Choroid plexus epithelial cell (primary cell): ENCODE measurements around the gene PGBD5.
"Not testable (repeated sequence)": the region's sequence is repeated elsewhere in the genome, so short reads cannot be mapped to it uniquely, and the experiment has no call there.

ENCODE experiments used
- DNase-seq: peaks from one replicate; pipeline ENCODE4 v3.0.0-alpha.2; 2010; ENCODE audit warnings: low read depth
- H3K4me3 ChIP-seq: 2 replicates; pipeline ENCODE4 v1.5.1; 2011; ENCODE audit warnings: low read depth, mild to moderate bottlenecking, control low read depth, low read length, moderate library complexity
- CTCF ChIP-seq: conservative IDR thresholded peaks from 2 replicates; pipeline ENCODE4 v1.5.1; 2011; ENCODE audit warnings: low read depth, mild to moderate bottlenecking, control low read depth, inconsistent platforms, low read length, moderate library complexity

The PGBD5 gene

GRCh38 chr1:230408971-230409370 lies 17.2 kb downstream of the PGBD5 start:
- DNase-seq, result no peak
- H3K4me3 ChIP-seq, result no peak overlapping the region

DNA sequence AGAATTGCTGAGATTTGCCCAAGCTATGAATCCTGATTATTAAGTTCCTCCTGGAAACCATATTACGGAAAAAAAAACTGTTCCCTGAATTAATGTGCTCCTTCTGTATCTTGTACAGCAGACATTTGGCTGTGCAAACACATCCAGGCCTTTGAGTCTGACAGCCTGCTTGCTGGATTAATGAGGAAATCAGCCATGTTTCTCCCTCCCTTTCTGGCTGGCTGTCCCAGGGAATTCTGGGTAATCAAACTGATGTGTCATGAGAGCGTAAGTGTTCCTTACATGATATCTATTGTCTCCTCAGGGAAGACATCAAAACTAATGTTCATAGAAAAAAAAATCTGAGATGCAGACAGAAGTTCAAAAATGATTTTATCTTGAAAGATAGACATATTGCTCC lies 18.8 kb downstream of the PGBD5 start:
- no peak for DNase-seq
- no peak overlapping the region for H3K4me3 ChIP-seq
- no peak for TF ChIP-seq CTCF

More at GRCh38 chr1:230408971-230409370, 17.2 kb downstream of the PGBD5 start:
- TF ChIP-seq CTCF, result no peak

DNA sequence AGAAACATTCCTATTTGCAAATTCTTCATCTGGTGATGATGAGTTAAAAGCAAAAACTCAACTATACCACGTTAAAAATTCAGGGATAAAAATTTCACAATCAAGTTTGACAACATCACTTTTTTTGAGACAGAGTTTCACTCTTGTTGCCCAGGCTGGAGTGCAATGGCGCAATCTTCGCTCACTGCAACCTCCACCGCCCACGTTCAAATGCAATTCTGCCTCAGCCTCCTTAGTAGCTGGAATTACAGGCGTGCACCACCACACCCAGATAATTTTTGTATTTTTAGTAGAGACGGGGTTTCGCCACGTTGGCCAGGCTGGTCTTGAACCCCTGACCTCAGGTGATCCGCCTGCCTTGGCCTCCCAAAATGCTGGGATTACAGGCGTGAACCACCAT lies 19.4 kb downstream of the PGBD5 start:
- not testable (repeated sequence) for H3K4me3 ChIP-seq, DNase-seq

GRCh38 chr1:230403442-230403841 lies 22.7 kb downstream of the PGBD5 start:
- no peak for DNase-seq
- no peak overlapping the region for H3K4me3 ChIP-seq
- no peak for TF ChIP-seq CTCF

DNA sequence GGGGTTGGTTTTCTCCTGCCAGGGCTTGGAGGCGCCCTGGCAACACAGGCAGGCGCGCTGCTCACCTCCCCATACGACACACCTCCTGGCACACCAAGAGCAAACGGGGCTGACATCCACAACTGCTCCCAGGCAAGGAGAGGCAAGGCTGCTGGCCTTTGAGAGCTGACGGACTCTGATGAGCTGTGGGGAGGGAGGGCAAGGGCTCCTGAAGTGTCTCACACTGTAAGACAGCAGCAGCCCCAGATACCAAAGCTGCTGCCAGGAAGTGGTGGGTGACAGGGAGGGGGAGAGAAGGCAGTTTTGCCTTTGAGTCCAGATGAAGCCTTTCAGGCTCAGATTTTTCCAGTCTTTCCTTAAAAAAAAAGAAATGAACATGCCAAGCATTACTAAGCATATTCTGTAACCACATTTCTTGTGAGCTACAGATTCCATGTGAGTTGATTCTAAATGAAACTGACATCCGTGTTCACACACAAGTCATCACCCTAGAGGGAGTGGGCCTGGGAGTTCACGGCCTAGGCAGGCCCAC lies 24.3 kb downstream of the PGBD5 start:
- no peak for TF ChIP-seq CTCF
- DNase-seq, result peak; percentile 38
- H3K4me3 ChIP-seq, result no peak overlapping the region

GRCh38 chr1:230401101-230401500 lies 25.0 kb downstream of the PGBD5 start:
- TF ChIP-seq CTCF, result no peak
- no peak overlapping the region for H3K4me3 ChIP-seq
- DNase-seq, result no peak

- H3K4me3 ChIP-seq, result no peak overlapping the region
- no peak for DNase-seq
- TF ChIP-seq CTCF, result no peak
These were observed 26.2 kb downstream of the PGBD5 start for GRCh38 chr1:230400007-230400344.

GRCh38 chr1:230399321-230400006 lies 26.7 kb downstream of the PGBD5 start:
- no peak overlapping the region for H3K4me3 ChIP-seq
- no peak for DNase-seq
- TF ChIP-seq CTCF, result no peak
